Measurements from ENCODE around the gene CD300LG.

Gene CD300LG

DNA sequence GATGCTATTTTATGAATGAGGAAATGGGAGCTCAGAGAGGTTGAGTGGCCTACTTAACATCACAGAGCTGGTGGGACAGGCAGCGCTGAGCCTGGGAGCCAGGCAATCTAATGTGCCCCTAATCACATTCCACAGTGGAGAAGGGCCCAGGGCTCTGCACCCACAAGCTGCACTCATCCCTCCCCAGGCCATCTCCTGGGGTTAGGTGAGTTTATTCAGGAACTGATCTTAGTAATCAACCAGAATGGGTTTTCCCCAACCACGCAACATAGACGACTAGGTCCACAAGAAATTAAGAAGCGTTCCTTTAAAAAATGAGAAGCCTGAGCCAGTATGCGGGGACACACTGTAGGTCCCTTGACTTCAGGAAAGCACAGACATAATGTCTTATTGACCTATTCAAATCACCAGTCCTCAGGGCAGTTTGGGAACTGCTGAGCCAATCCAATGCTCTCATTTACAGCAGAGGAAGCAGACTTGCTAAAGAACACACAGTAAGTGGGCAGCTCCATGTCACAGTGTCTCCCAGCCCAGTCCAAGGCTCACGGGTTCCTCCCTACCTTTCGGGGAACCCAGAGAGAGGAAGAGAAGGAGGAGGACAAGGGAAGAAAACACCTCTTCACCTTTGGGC, 16.4 kb upstream of the CD300LG start:
- ATAC-seq: no peak
- TF ChIP-seq, protein P1, sequence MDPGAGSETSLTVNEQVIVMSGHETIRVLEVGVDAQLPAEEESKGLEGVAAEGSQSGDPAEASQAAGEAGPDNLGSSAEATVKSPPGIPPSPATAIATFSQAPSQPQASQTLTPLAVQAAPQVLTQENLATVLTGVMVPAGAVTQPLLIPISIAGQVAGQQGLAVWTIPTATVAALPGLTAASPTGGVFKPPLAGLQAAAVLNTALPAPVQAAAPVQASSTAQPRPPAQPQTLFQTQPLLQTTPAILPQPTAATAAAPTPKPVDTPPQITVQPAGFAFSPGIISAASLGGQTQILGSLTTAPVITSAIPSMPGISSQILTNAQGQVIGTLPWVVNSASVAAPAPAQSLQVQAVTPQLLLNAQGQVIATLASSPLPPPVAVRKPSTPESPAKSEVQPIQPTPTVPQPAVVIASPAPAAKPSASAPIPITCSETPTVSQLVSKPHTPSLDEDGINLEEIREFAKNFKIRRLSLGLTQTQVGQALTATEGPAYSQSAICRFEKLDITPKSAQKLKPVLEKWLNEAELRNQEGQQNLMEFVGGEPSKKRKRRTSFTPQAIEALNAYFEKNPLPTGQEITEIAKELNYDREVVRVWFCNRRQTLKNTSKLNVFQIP (CRISPR knock-in tag; IDR thresholded peaks at IDR 0.05; ENCODE audit: borderline replicate concordance, low read depth): no peak
- no peak for TF ChIP-seq ZNF70 (CRISPR knock-in tag; IDR thresholded peaks at IDR 0.05)
- no peak for TF ChIP-seq CSDC2 (CRISPR knock-in tag; IDR thresholded peaks at IDR 0.05)
- no peak for TF ChIP-seq ISL1 (CRISPR knock-in tag; IDR thresholded peaks at IDR 0.05)
- no peak for TF ChIP-seq ESRRG (CRISPR knock-in tag; IDR thresholded peaks at IDR 0.05)
- TF ChIP-seq GLIS3 (CRISPR knock-in tag; IDR thresholded peaks at IDR 0.05): no peak
- no peak for TF ChIP-seq RARB (CRISPR knock-in tag; IDR thresholded peaks at IDR 0.05)
- TF ChIP-seq, protein P2, sequence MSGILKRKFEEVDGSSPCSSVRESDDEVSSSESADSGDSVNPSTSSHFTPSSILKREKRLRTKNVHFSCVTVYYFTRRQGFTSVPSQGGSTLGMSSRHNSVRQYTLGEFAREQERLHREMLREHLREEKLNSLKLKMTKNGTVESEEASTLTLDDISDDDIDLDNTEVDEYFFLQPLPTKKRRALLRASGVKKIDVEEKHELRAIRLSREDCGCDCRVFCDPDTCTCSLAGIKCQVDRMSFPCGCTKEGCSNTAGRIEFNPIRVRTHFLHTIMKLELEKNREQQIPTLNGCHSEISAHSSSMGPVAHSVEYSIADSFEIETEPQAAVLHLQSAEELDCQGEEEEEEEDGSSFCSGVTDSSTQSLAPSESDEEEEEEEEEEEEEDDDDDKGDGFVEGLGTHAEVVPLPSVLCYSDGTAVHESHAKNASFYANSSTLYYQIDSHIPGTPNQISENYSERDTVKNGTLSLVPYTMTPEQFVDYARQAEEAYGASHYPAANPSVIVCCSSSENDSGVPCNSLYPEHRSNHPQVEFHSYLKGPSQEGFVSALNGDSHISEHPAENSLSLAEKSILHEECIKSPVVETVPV (CRISPR knock-in tag; IDR thresholded peaks at IDR 0.05): no peak

DNA sequence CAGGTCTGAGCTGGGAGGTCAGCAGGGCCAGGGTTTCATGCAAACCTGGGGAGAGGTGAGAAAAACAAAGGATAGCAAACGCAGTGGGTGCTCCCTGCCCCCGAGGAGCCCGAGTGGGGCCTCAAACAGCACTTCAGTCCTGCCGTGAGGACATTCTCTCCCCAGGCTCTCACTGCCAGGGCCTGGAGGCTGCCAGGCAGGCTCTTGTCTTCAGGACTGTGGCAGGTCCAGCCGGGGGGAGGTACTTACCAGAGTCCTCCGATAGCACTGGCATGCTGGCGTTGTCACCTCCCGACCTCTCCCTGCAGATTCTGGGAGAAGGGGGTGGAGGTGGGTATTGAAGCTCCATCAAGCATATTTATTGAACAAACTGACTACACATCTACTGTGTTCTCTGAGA, 15.3 kb upstream of the CD300LG start:
- TF ChIP-seq ZNF565 (CRISPR knock-in tag; conservative IDR thresholded peaks at IDR 0.05; ENCODE audit: low read depth) (no peak), TOX (CRISPR knock-in tag; IDR thresholded peaks at IDR 0.05; ENCODE audit: borderline replicate concordance) (no peak)
- TF ChIP-seq, protein P3, sequence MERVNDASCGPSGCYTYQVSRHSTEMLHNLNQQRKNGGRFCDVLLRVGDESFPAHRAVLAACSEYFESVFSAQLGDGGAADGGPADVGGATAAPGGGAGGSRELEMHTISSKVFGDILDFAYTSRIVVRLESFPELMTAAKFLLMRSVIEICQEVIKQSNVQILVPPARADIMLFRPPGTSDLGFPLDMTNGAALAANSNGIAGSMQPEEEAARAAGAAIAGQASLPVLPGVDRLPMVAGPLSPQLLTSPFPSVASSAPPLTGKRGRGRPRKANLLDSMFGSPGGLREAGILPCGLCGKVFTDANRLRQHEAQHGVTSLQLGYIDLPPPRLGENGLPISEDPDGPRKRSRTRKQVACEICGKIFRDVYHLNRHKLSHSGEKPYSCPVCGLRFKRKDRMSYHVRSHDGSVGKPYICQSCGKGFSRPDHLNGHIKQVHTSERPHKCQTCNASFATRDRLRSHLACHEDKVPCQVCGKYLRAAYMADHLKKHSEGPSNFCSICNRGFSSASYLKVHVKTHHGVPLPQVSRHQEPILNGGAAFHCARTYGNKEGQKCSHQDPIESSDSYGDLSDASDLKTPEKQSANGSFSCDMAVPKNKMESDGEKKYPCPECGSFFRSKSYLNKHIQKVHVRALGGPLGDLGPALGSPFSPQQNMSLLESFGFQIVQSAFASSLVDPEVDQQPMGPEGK (CRISPR knock-in tag; IDR thresholded peaks at IDR 0.05; ENCODE audit: borderline replicate concordance): no peak
- no peak for ATAC-seq

DNA sequence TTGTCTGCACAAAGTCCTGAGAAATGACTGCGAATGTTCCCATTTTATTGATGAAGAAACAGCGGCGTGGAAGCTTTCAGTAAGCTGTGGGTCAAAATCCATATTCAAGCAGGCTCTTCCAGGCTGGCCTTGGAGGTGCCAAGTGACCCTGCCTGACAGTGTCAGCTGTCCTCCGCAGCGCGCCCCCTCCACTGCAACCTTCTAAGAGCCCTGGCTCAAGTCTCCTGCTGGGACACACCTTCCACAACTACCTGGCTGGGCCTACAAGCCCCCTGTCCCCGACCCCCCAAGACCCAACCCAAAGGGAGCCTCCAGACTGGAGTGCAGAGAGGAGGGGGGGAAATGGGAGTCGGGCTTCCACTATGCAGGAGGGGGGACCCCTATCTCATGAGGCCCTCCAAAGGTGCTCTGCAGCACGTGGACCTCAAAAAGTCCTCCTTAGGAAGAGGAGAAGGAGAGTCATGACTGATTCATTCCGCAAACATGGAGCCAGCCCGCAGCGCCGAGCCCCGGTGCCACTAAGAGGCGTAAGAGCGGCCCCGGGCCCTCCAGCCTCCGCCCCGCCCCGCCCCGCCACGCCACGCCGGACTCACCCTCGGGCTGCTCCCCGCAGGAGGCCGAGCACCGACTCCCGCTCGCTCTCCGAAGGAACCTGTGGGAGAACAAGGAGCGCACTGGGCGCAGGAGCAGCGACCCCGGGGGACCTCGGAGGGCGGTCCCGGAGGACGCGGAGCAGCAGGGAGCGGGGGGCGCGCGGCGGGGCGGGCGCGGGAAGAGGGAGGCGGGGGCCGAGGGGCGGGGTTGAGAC, 14.6 kb upstream of the CD300LG start:
- TF ChIP-seq PPARA (CRISPR knock-in tag; IDR thresholded peaks at IDR 0.05; ENCODE audit: borderline replicate concordance) (no peak), TOX (CRISPR knock-in tag; IDR thresholded peaks at IDR 0.05; ENCODE audit: borderline replicate concordance) (no peak), BACH2 (CRISPR knock-in tag; IDR thresholded peaks at IDR 0.05; ENCODE audit: borderline replicate concordance) (no peak), ISL1 (CRISPR knock-in tag; IDR thresholded peaks at IDR 0.05) (no peak), TCF4 (CRISPR knock-in tag; IDR thresholded peaks at IDR 0.05; ENCODE audit: borderline replicate concordance) (no peak)
- TF ChIP-seq, protein P3 (CRISPR knock-in tag; IDR thresholded peaks at IDR 0.05; ENCODE audit: borderline replicate concordance): no peak
- TF ChIP-seq, protein P1 (CRISPR knock-in tag; IDR thresholded peaks at IDR 0.05; ENCODE audit: borderline replicate concordance, low read depth): no peak
- peak; percentile 82 for ATAC-seq

DNA sequence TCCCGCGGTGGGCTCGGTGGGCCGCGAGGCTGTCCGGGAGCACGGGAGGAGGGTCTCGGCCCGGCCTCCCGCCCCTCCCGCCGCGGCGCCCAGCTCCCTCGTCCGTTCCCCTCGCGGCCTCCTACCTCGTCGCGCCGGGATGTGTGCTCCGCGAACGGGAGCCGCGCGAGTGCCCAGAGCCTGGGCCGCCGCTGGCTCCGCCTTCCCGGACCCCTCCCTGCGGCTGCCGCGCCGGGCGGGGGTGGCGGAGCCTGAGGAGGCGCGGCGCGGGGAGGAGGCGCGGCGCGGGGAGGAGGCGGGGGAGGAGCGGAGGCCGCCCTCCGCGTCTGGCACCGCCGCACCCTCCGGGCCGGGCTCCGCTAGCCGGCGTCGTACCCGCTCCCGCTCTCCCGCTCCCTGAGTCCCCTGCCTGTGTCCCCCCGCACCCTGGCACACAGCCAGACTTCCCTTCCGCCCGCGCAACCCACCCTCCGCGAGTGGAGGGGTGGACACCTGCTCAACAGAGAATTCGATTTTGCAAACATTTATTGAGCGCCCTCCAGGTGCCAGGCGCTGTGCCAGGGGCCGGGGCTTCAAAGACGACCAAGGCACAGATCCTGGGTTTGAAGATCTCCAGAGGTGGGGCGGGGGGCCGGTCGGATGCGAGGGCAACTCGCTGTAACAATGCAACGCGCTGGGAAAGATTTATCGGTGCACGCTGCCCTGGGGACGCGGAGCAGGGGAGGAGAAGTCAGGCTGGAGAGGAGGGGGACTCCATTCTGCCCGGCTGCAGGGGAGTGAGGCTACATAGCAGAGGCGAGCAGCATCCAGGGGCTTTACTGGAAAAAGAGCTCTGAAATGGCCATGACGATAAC, 13.8 kb upstream of the CD300LG start, which contains the start of gene MPP3:
Gene MPP3, minus strand, starts transcription at position 171 of the 854 bp plus-strand sequence. CDS start 1,240 bp downstream, outside the sequence.
- ATAC-seq: peak; percentile 91
- TF ChIP-seq, protein P4, sequence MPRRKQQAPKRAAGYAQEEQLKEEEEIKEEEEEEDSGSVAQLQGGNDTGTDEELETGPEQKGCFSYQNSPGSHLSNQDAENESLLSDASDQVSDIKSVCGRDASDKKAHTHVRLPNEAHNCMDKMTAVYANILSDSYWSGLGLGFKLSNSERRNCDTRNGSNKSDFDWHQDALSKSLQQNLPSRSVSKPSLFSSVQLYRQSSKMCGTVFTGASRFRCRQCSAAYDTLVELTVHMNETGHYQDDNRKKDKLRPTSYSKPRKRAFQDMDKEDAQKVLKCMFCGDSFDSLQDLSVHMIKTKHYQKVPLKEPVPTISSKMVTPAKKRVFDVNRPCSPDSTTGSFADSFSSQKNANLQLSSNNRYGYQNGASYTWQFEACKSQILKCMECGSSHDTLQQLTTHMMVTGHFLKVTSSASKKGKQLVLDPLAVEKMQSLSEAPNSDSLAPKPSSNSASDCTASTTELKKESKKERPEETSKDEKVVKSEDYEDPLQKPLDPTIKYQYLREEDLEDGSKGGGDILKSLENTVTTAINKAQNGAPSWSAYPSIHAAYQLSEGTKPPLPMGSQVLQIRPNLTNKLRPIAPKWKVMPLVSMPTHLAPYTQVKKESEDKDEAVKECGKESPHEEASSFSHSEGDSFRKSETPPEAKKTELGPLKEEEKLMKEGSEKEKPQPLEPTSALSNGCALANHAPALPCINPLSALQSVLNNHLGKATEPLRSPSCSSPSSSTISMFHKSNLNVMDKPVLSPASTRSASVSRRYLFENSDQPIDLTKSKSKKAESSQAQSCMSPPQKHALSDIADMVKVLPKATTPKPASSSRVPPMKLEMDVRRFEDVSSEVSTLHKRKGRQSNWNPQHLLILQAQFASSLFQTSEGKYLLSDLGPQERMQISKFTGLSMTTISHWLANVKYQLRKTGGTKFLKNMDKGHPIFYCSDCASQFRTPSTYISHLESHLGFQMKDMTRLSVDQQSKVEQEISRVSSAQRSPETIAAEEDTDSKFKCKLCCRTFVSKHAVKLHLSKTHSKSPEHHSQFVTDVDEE (CRISPR knock-in tag; IDR thresholded peaks at IDR 0.05): no peak
- TF ChIP-seq ZFP3 (CRISPR knock-in tag; IDR thresholded peaks at IDR 0.05): no peak
- no peak for TF ChIP-seq ZNF8 (CRISPR knock-in tag; IDR thresholded peaks at IDR 0.05)
- no peak for TF ChIP-seq ESRRG (CRISPR knock-in tag; IDR thresholded peaks at IDR 0.05)
- TF ChIP-seq, protein P5, sequence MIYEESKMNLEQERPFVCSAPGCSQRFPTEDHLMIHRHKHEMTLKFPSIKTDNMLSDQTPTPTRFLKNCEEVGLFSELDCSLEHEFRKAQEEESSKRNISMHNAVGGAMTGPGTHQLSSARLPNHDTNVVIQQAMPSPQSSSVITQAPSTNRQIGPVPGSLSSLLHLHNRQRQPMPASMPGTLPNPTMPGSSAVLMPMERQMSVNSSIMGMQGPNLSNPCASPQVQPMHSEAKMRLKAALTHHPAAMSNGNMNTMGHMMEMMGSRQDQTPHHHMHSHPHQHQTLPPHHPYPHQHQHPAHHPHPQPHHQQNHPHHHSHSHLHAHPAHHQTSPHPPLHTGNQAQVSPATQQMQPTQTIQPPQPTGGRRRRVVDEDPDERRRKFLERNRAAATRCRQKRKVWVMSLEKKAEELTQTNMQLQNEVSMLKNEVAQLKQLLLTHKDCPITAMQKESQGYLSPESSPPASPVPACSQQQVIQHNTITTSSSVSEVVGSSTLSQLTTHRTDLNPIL (CRISPR knock-in tag; IDR thresholded peaks at IDR 0.05; ENCODE audit: low read depth): no peak
- no peak for TF ChIP-seq ZNF70 (CRISPR knock-in tag; IDR thresholded peaks at IDR 0.05)
- TF ChIP-seq RARB (CRISPR knock-in tag; IDR thresholded peaks at IDR 0.05): no peak
- no peak for TF ChIP-seq TCF4 (CRISPR knock-in tag; IDR thresholded peaks at IDR 0.05; ENCODE audit: borderline replicate concordance)
- TF ChIP-seq CSDC2 (CRISPR knock-in tag; IDR thresholded peaks at IDR 0.05): no peak

Data from SK-N-SH treated with all-trans-retinoic acid at 6 μM for 48 hours (cell line).